CD4-positive, alpha-beta T cell treated with Interleukin-17A for 4 hours (primary cell): ENCODE results near the gene ANKS3.

Experiments used
- DNase-seq: peaks from one replicate; pipeline ENCODE4 v3.0.0-alpha.2; 2020; ENCODE audit warnings: mixed read lengths

ANKS3 gene

DNA sequence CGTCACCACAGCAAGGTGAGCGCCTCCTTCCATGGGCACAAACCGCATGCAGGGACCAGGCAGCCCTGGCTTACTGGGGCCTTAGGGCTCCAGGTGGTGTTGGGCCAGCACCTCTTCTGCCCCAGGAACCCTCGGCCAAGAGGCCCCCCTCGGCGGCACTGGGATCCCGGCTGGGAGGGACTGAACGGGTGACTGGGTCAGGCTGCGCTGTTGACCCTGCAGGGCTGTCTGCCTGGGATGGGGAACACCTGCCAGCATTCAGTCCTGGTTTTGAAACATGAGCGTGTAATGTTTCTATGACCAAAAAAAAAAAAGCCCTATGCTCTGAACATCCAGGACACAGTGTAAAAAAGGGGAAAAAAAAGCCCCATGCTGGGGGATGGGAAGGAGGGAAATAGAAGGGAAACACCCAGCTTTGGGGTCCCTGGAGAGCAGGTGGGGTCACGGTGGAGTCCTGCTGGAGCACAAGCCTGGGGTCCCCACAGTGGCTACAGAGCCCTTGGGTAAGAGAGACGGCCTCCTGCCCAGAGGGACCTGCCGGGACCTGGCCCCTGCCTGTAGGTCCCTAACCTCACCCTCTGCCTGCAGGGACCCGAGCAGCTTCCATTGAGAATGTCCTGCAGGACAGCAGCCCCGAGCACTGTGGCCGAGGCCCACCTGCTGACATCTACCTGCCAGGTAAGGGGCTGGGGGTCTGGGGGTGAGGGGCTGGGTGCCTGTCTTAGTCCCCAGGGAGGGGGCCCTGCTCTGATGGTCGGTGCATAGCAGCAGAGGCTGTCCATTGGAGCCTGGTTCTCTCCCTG, 50.6 kb downstream of the ANKS3 start:
- DNase-seq: no peak

DNA sequence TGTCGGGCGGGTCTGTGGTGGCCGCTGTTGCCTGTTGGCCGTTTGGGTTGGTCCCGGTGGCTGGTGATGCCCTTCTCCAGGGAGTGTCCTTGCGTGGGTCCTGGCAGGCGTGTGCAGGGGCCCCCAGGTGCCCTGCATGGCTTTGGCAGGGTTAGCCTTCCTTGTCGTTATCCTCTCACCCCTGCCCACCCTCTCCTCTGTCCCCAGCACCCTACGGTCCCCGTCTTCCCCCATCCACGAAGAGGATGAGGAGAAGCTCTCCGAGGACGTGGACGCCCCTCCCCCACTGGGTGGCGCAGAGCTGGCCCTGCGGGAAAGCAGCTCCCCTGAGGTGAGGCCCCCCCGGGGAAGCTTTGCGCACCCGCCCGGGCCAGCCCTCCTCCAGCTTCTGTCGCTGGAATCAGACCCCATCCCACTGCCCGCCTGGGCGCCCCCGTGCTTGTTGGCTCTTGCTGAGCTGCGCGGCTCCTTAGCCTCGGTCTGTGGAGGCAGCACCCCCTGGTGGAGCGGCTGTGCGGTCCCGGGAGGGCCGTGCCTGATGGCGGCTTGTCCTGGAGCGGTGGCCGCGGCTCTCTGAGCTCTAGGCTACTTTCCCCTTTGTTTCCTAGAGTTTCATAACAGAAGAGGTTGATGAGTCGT, 51.3 kb downstream of the ANKS3 start:
- DNase-seq: peak; percentile 50

DNA sequence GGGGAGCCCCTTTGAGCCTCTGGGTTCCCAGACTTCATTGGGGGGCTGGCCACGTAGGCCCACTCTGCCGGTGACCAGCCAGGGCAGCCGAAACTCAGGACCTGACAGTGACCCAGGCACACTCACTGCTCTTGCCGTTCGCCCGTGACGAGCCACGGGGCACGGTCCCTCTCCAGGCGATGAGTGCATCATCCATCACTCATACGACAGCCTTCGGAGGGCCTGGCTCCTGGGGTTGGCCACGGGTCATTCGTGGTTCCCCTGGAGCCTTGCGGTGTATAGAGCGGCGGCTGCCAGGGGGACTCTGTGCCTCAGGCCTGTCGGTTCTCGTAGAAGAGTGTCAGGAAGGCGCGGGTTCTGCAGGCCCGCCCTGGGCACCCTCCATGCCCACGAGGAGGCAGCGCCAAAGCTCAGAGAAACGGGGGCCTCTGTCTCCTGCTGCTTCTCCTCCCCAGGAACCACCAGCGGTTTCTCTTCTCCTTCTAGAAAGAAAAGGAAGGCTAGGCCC, 51.9 kb downstream of the ANKS3 start:
- no peak for DNase-seq

DNA sequence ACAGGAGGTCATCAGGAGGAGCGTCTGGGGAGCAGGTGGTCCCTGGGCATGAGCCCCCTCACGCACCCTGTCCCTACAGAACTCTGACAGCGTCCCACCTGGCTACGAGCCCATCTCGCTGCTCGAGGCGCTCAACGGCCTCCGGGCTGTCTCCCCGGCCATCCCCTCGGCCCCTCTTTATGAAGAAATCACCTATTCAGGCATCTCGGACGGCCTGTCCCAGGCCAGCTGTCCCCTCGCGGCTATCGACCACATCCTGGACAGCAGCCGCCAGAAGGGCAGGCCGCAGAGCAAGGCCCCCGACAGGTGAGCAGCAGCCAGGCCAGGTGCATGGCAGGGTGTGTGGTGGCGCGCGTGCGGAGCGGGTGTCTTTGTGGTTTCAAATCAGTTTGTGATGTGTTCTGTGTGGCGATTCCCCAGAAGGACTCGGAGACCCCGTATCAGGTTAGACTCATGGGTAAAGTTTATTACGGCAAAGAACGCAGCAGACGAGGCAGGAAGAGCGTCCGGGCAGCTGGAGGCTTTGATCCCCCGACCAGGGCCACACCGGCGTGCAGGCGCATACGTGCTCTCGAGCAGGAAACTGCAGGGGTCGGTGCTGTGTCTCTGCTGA, 52.5 kb downstream of the ANKS3 start:
- DNase-seq: no peak

DNA sequence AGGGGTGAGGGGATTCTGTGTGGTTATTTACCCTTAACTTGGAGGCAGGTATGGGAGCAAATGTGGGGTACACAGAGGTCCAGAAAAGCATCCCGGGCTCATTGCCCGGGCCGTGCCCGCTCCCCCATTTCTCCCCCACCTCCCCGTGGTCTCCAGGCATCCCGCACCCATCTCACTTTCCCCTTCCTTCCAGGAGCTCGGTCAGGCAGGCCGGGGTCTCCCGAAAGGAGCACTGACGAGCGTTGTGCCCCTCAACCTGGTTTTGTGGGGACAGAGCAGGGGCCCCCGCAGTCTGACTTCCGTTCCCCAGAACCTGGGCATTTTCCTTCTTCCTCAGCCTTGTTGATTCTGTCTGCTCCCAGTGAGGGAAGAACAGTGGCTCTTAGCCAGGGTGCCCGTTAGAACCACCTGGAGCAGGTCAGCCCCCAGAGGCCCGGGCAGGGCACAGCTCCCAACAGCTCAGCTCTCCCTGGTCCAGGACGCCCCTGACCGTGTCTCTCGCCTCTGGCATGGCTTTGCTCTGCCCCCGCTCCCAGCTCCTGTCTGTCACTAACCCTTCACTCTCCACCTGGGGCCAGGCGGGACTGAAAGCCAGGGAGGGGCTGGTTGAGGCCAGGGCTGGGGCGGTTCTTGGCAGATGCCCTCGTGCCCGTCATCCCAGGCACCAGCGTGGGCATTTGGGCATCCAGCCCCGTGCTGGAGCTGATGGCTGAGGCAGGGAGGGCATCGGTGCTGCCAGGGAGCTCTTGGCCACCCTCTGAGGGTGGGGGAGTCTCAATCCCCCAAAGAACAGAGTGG, 53.2 kb downstream of the ANKS3 start:
- no peak for DNase-seq

DNA sequence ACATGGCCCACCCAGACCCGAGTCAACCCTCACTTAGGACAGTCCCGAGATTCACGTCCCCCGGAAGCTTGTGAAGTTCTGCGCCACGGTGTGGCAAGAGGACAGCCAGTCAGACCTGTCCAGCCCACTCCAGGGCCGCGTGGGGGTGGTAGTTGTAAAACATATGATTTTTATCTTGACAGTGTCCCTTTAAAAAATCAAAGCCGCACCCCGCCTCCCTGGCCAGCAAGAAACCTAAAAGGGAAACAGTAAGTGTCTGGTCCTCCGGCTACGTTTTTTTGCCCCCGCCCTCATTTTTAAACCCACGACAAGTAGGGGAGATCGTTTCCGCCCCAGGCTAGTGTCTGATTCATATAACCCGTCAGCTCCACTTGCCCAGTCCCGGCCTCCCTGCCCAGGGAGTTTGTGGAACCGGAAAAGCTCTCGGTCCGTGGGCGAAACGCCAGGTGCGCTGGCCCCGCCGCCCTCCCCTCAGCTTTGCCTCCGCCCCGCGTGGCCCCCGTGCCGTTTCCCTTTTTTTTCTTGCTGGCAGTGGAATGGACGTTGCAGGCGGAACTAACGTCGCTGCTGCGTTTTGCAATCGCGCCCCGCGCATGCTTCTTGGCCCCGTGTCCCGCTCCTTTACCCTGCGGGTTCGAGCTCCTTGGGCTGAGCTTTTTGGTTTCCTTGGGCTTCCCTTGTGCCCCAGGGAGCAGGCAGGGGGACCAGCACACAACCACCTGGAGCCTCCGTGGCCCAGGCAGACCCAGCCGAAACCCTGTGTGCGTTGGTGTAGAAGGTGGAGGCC, 54.0 kb downstream of the ANKS3 start:
- DNase-seq: no peak

DNA sequence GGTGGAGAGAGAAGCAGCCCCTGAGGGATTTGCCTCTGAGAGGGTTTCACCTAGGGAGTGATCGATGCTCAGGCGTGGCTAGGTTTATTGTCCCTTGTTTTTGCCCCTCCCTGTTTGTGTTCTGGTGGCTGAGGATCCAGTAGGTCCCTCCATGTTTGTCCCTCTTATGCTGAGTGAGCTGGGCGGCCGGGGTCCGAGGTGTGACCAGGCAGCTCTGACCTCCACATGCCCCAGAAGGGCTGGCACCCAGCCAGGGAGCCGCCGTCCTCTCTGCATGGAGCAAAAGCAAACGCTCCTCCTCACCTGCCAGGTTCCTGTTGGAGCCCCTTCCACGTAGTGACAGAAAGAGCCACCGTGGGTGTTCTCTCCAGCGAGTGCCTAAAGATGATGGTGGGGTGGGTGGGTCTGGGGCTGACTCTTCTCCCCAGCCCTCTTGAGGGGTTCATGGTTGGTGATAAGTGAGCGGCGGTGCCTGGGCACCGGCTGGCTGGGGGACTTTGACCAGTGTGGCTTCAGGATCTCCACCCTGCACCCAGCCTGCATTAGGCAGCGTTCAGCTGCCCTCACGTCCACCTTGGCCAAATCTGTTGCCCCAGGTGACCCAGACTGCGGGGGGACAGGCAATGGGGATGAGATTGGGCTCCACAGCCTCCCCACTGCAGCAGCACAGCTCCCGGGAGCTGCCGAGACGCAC, 54.8 kb downstream of the ANKS3 start:
- DNase-seq: no peak

DNA sequence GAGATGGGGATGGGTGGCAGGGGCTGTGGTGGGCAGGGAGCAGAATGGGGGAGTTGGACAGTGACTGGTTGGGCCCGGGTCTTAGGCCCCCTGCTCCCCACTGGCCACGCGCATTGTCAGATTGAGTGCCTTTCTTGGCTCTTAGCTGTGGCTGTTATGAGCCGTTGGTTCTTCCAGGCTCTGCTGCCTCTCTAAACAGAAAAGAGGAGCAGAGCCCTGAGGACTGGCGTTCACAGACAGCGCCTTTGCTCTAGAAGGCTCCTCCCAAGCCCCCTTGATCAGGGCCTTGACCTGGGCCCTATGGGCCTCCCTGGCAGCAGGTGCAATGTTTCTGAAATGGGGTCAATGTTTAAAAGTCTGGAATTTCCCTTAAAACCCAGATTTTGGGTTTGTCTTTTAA, 55.5 kb downstream of the ANKS3 start:
- DNase-seq: no peak

DNA sequence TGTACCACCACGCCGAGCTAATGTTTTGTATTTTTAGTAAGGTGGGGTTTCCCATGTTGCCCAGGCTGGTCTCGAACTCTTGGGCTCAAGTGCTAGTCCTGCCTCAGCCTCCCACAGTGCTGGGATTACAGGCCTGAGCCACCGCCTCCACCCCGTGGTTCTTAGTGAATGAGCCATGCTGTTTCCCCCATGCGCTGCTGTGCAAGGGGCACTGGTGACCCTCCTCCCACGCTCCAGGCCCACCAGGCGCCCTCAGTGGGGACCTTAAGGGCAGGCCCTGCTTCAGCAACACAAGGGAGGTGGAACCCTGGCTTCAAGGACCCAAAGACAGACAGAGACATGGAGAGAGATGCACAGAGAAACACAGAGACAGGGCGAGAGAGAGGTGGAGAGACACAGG, 56.1 kb downstream of the ANKS3 start:
- no peak for DNase-seq

DNA sequence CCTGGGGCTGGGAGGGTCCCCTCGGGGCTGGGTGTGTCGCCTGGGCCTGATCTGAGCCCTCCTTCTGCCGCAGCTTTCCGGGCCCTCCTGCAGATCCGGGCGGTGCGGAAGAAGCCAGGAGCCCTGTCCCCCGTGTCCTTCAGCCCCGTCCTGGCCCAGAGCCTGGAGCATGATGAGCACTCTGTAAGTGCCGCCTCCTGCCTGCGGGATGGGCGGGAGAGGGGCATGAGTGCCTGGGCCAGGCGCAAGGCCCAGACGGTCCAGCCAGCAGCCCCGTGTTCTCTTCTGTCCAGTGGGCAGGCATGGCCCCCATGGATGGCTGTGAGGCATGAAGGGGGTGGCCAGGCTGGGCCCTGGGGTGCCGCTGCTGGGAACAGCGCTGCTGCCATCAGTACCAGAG, 56.7 kb downstream of the ANKS3 start:
- DNase-seq: no peak

DNA sequence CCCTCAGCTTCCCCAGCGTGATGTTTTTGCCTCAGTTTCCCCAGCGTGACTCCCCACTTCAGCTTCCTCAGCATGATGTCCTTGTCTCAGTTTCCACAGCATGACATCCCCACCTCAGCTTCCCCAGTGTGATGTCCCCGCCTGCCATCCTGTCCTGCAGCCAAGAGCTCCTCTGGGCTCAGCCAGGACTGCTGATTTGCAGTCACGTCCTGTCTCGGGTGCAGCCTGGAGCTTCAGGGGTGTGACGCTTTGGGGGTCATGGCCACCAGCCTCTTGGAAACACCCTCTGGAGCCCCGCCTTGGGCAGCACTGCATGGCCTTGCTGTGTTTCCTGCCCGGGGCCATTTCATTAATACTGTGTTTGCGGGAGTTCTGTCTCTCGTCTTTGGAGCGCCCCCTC, 57.2 kb downstream of the ANKS3 start:
- no peak for DNase-seq

DNA sequence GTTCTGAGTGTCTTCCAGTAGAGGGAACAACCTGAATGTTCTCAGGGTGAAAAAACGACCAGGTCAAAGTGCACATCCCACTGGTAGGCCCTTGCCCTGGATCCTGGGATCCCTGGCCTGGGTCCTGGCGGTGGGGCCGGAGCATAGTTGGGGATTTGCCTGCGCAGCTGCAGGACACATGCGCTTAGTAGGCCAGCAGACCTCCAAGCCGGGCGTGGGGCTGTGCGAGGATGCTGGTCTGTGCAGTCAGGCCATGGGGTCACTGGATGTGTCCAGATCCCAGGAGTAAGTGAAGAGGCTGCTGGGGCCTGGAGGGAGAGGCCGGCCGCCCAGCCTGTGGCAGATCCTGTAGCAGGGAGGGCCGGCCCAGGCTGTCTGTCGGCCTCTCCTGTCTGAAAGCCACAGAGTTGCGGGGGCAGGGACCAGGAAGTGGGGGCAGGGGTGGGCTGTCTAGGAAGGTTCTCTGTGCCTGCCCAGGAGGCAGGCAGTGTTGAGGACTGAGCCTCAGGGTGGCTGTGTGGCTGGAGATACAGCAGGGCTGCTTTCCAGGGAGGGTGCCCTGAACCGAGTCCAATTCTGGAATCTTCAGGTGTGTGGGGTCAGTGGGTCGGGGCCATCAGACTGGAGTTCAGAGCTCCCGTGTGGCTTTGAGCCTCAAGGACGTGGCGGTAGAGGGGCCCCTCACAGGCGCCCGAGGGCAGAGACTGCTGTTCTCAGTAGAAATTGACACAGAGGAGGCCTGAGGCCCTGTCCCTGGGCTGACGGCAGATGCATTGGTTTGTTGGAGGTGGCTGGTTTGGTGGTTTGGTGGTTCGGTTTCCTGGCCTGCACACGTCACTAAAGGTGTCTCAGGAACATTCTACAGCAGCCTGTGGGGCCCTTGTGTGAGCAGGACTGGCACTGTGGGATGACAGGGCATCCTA, 57.9 kb downstream of the ANKS3 start:
- peak; percentile 80 for DNase-seq

DNA sequence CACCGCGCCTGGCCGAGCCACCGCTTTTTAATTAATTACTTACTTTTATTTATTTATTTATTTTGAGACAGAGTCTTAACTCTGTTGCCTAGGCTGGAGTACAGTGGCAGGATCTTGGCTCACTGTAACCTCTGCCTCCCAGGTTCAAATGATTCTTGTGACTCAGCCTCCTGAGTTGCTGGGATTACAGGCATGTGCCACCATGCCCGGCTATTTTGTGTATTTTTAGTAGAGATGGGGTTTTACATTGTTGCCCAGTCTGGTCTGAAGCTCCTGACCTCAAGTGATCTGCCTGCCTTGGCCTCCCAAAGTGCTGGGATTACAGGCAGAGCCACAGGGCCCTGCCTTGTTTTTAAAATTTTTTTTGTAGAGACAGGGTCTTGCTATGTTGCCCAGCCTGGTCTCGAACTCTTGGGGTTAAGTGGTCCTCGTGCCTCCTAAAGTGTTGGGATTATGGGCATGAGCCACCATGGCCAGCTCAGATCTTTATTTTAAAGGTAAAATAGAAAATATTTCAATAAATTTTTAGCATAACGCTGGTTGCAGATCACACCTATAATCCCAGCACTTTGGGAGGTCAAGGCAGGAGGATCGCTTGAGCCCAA, 59.0 kb downstream of the ANKS3 start:
- no peak for DNase-seq

DNA sequence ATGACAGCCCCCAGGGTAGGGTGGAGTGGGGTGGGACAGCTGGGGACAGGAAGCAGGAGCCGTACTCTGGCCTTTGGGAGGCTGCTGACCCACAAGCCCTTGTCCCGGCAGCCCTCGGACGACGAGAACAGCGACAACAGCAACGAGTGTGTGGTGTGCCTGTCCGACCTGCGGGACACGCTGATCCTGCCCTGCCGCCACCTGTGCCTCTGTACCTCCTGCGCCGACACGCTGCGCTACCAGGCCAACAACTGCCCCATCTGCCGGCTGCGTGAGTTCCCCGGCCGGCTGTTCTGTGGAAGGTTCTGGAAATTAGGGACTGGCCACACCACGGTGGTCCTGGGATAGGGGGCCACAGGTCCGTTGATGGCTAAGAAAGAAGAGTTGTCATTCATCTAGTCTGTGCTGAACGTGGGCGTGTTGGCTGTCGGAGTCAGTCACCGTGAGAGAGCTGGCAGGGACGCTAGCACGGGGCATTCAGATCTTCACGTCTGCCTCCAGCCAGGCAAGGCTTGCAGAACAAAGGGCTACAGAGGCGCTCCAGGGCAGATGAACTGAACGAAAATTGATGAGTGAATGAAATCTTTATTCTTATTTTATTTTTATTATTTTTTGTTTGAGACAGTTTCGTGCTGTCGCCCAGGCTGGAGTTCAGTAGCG, 60.6 kb downstream of the ANKS3 start:
- no peak for DNase-seq

DNA sequence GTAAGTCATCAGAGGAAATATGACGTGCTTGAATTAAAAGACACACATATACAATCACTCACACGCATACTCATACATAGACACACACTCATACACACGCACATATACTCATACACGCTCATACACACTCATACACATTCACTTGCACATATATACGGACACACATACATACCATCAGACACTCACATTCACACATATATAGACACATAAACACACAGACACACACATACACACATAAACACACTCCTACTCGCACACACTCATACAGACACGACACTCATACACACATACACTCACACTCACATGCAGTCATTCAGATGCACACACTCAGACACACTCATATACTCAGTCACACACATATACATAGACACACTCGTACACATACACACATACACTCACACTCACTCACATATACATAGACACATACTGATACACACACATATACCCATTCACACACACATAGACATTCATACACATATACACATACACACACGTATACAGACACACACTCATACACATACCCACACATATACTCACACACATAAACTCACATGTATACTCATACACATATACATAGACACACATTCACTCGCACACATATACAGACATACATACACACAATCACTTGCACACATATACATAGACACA, 65.6 kb downstream of the ANKS3 start:
- DNase-seq: no peak

DNA sequence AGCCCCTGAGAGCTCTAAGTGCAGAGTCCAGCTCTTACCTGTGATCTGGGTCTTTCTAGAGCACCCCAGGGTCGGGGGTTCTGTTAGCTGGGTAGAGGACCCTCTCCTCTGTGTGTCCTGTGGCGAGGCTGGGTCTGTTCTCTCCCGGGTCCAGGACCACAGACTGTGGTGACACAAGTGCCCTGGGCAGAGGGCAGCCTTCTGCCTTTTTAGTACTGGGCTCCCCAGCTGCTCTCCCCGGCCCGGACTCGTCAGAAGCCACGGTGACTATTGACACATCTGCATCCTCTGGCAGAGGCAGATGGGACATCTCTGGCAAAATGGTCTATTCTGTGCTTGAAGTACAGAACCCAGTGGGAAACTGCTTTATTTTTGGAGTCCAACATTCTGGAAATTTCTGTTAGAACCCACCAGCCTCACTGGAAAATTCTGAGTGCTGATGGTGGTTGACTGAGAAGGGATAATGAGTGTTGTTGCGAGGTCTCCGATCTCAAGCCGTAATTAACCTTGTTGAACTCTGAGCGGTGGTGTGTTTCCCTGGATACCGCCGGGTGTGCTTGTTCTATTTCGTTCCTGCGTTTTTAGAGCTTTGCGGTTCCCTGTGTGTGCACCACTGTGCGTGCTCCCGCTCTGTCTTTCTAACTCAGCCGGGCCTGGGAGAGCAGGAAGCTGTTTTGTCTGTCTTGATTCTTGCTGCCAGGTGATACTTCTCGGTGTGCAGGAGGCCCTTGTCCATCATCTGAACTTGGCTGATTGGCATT, 66.7 kb downstream of the ANKS3 start:
- DNase-seq: no peak

DNA sequence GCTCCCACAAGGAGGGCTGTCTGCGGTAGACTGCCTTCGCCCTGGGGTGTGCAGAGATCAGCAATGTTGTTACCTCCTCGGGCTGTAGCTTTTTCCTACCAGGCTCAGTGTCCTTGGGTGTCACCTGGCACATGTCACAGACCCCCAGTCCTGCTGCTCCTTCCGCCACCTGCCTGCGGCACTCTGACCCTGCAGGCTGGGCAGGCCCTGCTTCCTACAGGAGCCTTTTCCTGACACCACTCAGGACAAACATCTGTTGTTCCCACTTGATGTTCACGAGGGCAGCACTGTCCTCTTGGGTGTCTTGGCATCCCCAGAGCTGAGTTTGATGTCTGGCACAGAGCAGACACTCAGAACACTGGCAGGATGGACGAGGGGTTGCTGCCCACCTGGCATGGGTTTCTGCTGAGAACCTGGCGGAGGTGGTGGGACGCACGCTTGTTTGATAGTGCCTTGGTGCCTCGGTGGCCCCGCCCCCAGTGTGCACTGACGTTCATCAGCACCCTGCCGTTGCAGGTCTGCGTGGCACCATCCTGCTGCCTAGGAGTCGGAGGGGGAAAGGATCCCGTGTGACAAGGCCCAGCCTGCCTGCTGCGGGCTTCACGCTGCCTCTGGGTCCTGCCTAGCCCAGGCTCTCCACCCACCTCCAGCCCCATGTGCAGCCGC, 67.4 kb downstream of the ANKS3 start:
- DNase-seq: no peak
